Vagina (tissue), 2 donors: ENCODE data around the gene VPS37C. TPM values are rescaled to one million over a fixed set of nuclear protein-coding genes. Genes with fewer than 3 reads are reported as not detected.

Source experiments
- DNase-seq, 2 donors: peaks; one replicate each; pipeline ENCODE4 v3.0.0-alpha.2; 2017; ENCODE audit errors: extremely low spot score in 2 of 2
- H3K27ac ChIP-seq: fragments of 200-600 bp; sonication (generic); one replicate; pipeline ENCODE4 v1.5.1; 2019
- H3K27me3 ChIP-seq: fragments of 200-600 bp; sonication (generic); one replicate; pipeline ENCODE4 v1.5.1; 2019
- H3K36me3 ChIP-seq, 2 donors: fragments of 200-600 bp; sonication (generic); one replicate each; pipeline ENCODE4 v1.5.1; 2017 to 2019
- H3K4me1 ChIP-seq: fragments of 200-600 bp; sonication (generic); one replicate; pipeline ENCODE4 v1.5.1; 2019
- H3K4me3 ChIP-seq, 2 donors: fragments of 200-600 bp; sonication (generic); 1 replicate in 1 of 2; 2 replicates in 1 of 2; pipeline ENCODE4 v1.5.1; 2016 to 2019
- H3K9me3 ChIP-seq: fragments of 200-600 bp; sonication (generic); one replicate; pipeline ENCODE4 v1.5.1; 2019
- POLR2A ChIP-seq, 2 donors: fragments of 450-650 bp; IDR thresholded peaks; one replicate each; pipeline ENCODE4 v1.6.1; 2017; ENCODE audit warnings: antibody characterized with exemption in 2 of 2, mild to moderate bottlenecking in 2 of 2, moderate library complexity in 2 of 2
- POLR2AphosphoS5 ChIP-seq, 2 donors: sonication (generic); formaldehyde crosslinking; IDR thresholded peaks; one replicate each; pipeline ENCODE4 v1.9.0; 2017; ENCODE audit warnings: antibody characterized with exemption in 2 of 2, mild to moderate bottlenecking in 2 of 2, low read depth in 1 of 2; ENCODE audit not compliant: insufficient read depth in 1 of 2
- intact Hi-C: fragments of 100-400 bp; cut with DNase I; formaldehyde crosslinking; loops from one replicate; pipeline ENCODE4 v1.15.1; 2023
- total RNA-seq: library from RNA; depleted of rRNA; stranded (reverse); fragments of >200 nt; gene quantifications from one replicate; pipeline ENCODE4 v1.2.3, GENCODE V29; 2016
- TF ChIP-seq, protein P1 (sequence below), 3 experiments: fragments of 450-650 bp in 2 of 3; fragments of 200-600 bp in 1 of 3; sonication (generic) in 1 of 3; IDR thresholded peaks; one replicate each; pipeline ENCODE4 v1.5.1; 2017 to 2019; ENCODE audit warnings: antibody characterized with exemption in 3 of 3, mild to moderate bottlenecking in 2 of 3, moderate library complexity in 2 of 3

The VPS37C gene
- total RNA-seq, 1 donor from 2014 or later: 15.7 TPM

- Histone ChIP-seq H3K9me3 (no peaks in the 10 kb centered on the region), H3K4me1 (peaks cover 29% of the 10 kb centered on the region), H3K27me3 (no peaks in the 10 kb centered on the region), H3K4me3 (no peak overlapping the region), H3K27ac (no peak overlapping the region), H3K36me3 (no peaks in the 10 kb centered on the region)
- TF ChIP-seq, protein P1, sequence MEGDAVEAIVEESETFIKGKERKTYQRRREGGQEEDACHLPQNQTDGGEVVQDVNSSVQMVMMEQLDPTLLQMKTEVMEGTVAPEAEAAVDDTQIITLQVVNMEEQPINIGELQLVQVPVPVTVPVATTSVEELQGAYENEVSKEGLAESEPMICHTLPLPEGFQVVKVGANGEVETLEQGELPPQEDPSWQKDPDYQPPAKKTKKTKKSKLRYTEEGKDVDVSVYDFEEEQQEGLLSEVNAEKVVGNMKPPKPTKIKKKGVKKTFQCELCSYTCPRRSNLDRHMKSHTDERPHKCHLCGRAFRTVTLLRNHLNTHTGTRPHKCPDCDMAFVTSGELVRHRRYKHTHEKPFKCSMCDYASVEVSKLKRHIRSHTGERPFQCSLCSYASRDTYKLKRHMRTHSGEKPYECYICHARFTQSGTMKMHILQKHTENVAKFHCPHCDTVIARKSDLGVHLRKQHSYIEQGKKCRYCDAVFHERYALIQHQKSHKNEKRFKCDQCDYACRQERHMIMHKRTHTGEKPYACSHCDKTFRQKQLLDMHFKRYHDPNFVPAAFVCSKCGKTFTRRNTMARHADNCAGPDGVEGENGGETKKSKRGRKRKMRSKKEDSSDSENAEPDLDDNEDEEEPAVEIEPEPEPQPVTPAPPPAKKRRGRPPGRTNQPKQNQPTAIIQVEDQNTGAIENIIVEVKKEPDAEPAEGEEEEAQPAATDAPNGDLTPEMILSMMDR (IDR thresholded peaks at IDR 0.05): no peak
- TF ChIP-seq POLR2AphosphoS5 (IDR thresholded peaks at IDR 0.05; ENCODE audit: insufficient read depth in 1 of 2, low read depth in 1 of 2) (no peak), POLR2A (IDR thresholded peaks at IDR 0.05) (no peak)
- no peak for DNase-seq
- intact Hi-C loops: no loop called here
Measured at GRCh38 chr11:61163714-61164605, 2.7 kb upstream of the VPS37C start.

GRCh38 chr11:61163021-61163420, 1.8 kb upstream of the VPS37C start:
- Histone ChIP-seq H3K4me1 (peaks cover 38% of the 10 kb centered on the region), H3K4me3 (no peak overlapping the region), H3K27ac (no peak overlapping the region), H3K9me3 (no peaks in the 10 kb centered on the region), H3K36me3 (no peaks in the 10 kb centered on the region), H3K27me3 (no peaks in the 10 kb centered on the region)
- intact Hi-C loops: no loop called here
- DNase-seq: no peak
- TF ChIP-seq, protein P1 (IDR thresholded peaks at IDR 0.05): no peak
- TF ChIP-seq POLR2AphosphoS5 (IDR thresholded peaks at IDR 0.05; ENCODE audit: insufficient read depth in 1 of 2, low read depth in 1 of 2): no peak
- TF ChIP-seq POLR2A (IDR thresholded peaks at IDR 0.05): no peak

DNA sequence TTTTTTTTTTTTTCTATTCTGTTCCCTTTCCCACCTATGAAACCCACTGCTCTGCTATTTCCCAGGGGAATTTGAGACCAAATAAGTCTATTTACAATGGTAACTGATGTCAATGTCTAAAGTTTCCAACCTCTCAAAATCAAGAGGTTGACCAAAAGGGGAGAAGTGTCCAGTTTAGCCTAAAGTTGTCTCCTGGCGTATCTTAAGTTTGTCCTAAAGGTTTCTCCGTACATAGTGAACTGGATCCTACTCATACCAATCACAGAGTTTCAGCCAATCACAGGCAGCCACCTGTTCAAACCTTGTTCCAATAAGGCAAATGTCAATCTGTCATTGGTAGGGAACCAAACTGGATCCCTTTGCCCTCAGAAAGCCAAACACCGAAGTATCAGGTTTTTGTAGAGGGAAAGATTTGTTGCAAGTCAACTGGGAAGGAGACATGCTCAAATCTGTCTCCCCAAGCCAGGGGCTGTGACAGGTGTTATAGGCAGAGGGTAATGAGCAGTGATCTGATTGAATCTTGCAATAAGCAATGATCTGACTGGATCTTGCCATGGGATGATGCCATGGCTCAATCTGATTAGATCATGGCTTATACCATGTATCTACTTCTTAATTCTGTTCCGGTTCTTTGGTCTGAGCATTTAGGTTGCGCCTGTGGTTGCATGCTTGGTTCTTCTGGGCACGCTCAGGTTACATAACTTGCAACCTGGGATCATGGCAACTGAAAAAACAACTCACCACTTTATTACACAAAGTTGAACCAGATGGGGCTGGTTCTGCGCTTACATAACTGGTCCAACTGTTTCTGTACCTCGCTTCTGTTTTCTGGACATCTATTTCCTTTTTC, 1.1 kb upstream of the VPS37C start:
- intact Hi-C loops: no loop called here
- Histone ChIP-seq H3K27ac (peak overlapping the region; percentile 98), H3K27me3 (no peaks in the 10 kb centered on the region), H3K9me3 (no peaks in the 10 kb centered on the region), H3K4me1 (peaks cover 45% of the 10 kb centered on the region), H3K4me3 (peak overlapping the region; percentile 71 to 85), H3K36me3 (no peaks in the 10 kb centered on the region)
- TF ChIP-seq, protein P1 (IDR thresholded peaks at IDR 0.05): no peak
- TF ChIP-seq POLR2A (IDR thresholded peaks at IDR 0.05): no peak
- no peak for TF ChIP-seq POLR2AphosphoS5 (IDR thresholded peaks at IDR 0.05; ENCODE audit: insufficient read depth in 1 of 2, low read depth in 1 of 2)
- no peak for DNase-seq

GRCh38 chr11:61160487-61161189, 588 bp downstream of the VPS37C start:
- no peak for DNase-seq
- no peak for TF ChIP-seq POLR2A (IDR thresholded peaks at IDR 0.05)
- TF ChIP-seq, protein P1 (IDR thresholded peaks at IDR 0.05): no peak
- peak in 1 of 2 donors; percentile 59 for TF ChIP-seq POLR2AphosphoS5 (IDR thresholded peaks at IDR 0.05; ENCODE audit: insufficient read depth in 1 of 2, low read depth in 1 of 2)
- Histone ChIP-seq H3K36me3 (no peaks in the 10 kb centered on the region), H3K27ac (peak overlapping the region; percentile 98), H3K4me3 (peak overlapping the region; percentile 71 to 85), H3K9me3 (no peaks in the 10 kb centered on the region), H3K27me3 (no peaks in the 10 kb centered on the region), H3K4me1 (peaks cover 45% of the 10 kb centered on the region)
- intact Hi-C loops: no loop called here
